Measurements from ENCODE around the gene GALNTL6.

DNA sequence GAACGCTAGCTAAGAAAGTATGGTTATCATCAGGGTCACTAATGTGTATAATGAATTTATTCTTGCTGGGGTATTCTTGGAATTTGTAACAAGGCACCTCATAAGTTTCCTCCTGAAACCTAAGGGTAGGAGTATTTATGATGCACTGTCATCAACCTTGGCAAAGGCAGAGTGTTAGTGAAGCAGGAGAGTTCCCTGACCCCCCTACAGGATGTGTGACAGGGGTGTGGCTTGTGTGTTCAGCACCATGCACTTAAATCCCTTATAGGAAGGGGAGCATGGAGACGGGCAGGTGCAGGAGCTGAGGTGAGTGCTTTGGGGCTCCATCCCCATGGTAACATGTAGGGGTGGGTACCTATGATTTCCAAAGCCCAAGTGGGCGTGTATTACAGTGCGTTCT lies 237.7 kb downstream of the GALNTL6 start:
- TF ChIP-seq POLR2AphosphoS5 (IDR thresholded peaks at IDR 0.05; ENCODE audit: low read depth) (no peak), GABPA (IDR thresholded peaks at IDR 0.05; ENCODE audit: low read depth) (no peak), SPI1 (IDR thresholded peaks at IDR 0.05; ENCODE audit: borderline replicate concordance, low read depth) (no peak)
- TF ChIP-seq, protein P1, sequence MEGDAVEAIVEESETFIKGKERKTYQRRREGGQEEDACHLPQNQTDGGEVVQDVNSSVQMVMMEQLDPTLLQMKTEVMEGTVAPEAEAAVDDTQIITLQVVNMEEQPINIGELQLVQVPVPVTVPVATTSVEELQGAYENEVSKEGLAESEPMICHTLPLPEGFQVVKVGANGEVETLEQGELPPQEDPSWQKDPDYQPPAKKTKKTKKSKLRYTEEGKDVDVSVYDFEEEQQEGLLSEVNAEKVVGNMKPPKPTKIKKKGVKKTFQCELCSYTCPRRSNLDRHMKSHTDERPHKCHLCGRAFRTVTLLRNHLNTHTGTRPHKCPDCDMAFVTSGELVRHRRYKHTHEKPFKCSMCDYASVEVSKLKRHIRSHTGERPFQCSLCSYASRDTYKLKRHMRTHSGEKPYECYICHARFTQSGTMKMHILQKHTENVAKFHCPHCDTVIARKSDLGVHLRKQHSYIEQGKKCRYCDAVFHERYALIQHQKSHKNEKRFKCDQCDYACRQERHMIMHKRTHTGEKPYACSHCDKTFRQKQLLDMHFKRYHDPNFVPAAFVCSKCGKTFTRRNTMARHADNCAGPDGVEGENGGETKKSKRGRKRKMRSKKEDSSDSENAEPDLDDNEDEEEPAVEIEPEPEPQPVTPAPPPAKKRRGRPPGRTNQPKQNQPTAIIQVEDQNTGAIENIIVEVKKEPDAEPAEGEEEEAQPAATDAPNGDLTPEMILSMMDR (IDR thresholded peaks at IDR 0.05; ENCODE audit: insufficient read depth, low read length): no peak
- TF ChIP-seq, protein P2, sequence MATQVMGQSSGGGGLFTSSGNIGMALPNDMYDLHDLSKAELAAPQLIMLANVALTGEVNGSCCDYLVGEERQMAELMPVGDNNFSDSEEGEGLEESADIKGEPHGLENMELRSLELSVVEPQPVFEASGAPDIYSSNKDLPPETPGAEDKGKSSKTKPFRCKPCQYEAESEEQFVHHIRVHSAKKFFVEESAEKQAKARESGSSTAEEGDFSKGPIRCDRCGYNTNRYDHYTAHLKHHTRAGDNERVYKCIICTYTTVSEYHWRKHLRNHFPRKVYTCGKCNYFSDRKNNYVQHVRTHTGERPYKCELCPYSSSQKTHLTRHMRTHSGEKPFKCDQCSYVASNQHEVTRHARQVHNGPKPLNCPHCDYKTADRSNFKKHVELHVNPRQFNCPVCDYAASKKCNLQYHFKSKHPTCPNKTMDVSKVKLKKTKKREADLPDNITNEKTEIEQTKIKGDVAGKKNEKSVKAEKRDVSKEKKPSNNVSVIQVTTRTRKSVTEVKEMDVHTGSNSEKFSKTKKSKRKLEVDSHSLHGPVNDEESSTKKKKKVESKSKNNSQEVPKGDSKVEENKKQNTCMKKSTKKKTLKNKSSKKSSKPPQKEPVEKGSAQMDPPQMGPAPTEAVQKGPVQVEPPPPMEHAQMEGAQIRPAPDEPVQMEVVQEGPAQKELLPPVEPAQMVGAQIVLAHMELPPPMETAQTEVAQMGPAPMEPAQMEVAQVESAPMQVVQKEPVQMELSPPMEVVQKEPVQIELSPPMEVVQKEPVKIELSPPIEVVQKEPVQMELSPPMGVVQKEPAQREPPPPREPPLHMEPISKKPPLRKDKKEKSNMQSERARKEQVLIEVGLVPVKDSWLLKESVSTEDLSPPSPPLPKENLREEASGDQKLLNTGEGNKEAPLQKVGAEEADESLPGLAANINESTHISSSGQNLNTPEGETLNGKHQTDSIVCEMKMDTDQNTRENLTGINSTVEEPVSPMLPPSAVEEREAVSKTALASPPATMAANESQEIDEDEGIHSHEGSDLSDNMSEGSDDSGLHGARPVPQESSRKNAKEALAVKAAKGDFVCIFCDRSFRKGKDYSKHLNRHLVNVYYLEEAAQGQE (IDR thresholded peaks at IDR 0.05; ENCODE audit: insufficient replicate concordance, low read depth): no peak

All from HL-60 (cell line).